Measurements from ENCODE around the gene XAGE1B. TPM values are rescaled to one million over a fixed set of nuclear protein-coding genes. Genes with fewer than 3 reads are reported as not detected.
"Not testable (repeated sequence)": the region's sequence is repeated elsewhere in the genome, so short reads cannot be mapped to it uniquely, and the experiment has no call there.

The XAGE1B gene
- polyA plus RNA-seq, 1 donor: not detected

- not testable (repeated sequence) for H3K27me3 ChIP-seq (ENCODE audit: control insufficient read depth, insufficient read depth, low read length); H3K4me3 ChIP-seq (ENCODE audit: low read length); H3K27ac ChIP-seq (ENCODE audit: low read length); DNase-seq; H3K36me3 ChIP-seq (ENCODE audit: control insufficient read depth, insufficient read depth, low read length); H3K4me1 ChIP-seq (ENCODE audit: control insufficient read depth, insufficient read depth, low read length); H3K9me3 ChIP-seq (ENCODE audit: control insufficient read depth, low read depth, low read length)
- WGBS (ENCODE audit: insufficient coverage, low lambda C conversion rate): no CpG with 5 or more reads among the region's 6 CpGs
Observed at GRCh38 chrX:52511126-52511525, 5.7 kb downstream of the XAGE1B start.

- no peak for DNase-seq
- H3K4me3 ChIP-seq (ENCODE audit: low read length): no peak overlapping the region
- no peaks in the 10 kb centered on the region for H3K4me1 ChIP-seq (ENCODE audit: control insufficient read depth, insufficient read depth, low read length)
- H3K27me3 ChIP-seq (ENCODE audit: control insufficient read depth, insufficient read depth, low read length): no peaks in the 10 kb centered on the region
- H3K27ac ChIP-seq (ENCODE audit: low read length): no peak overlapping the region
- no peaks in the 10 kb centered on the region for H3K9me3 ChIP-seq (ENCODE audit: control insufficient read depth, low read depth, low read length)
- H3K36me3 ChIP-seq (ENCODE audit: control insufficient read depth, insufficient read depth, low read length): no peaks in the 10 kb centered on the region
- WGBS (ENCODE audit: insufficient coverage, low lambda C conversion rate): 100% methylated on average over 3 of the region's 6 CpGs
Observed at GRCh38 chrX:52509916-52510315, 6.9 kb downstream of the XAGE1B start.

GRCh38 chrX:52507331-52507730 lies 9.5 kb downstream of the XAGE1B start:
- 80% methylated on average over 2 of the region's 3 CpGs for WGBS (ENCODE audit: insufficient coverage, low lambda C conversion rate)
- H3K36me3 ChIP-seq (ENCODE audit: control insufficient read depth, insufficient read depth, low read length): no peaks in the 10 kb centered on the region
- H3K4me1 ChIP-seq (ENCODE audit: control insufficient read depth, insufficient read depth, low read length): no peaks in the 10 kb centered on the region
- no peak for DNase-seq
- H3K9me3 ChIP-seq (ENCODE audit: control insufficient read depth, low read depth, low read length): no peaks in the 10 kb centered on the region
- no peaks in the 10 kb centered on the region for H3K27me3 ChIP-seq (ENCODE audit: control insufficient read depth, insufficient read depth, low read length)
- no peak overlapping the region for H3K27ac ChIP-seq (ENCODE audit: low read length)
- no peak overlapping the region for H3K4me3 ChIP-seq (ENCODE audit: low read length)

GRCh38 chrX:52504551-52504950 lies 12.3 kb downstream of the XAGE1B start:
- Histone ChIP-seq H3K27ac (ENCODE audit: low read length) (no peak overlapping the region), H3K27me3 (ENCODE audit: control insufficient read depth, insufficient read depth, low read length) (no peaks in the 10 kb centered on the region), H3K4me3 (ENCODE audit: low read length) (no peak overlapping the region), H3K4me1 (ENCODE audit: control insufficient read depth, insufficient read depth, low read length) (no peaks in the 10 kb centered on the region), H3K9me3 (ENCODE audit: control insufficient read depth, low read depth, low read length) (no peaks in the 10 kb centered on the region), H3K36me3 (ENCODE audit: control insufficient read depth, insufficient read depth, low read length) (no peaks in the 10 kb centered on the region)
- no CpG with 5 or more reads among the region's 4 CpGs for WGBS (ENCODE audit: insufficient coverage, low lambda C conversion rate)
- DNase-seq: no peak

GRCh38 chrX:52501362-52501761 lies 15.5 kb downstream of the XAGE1B start:
- not testable (repeated sequence) for H3K9me3 ChIP-seq (ENCODE audit: control insufficient read depth, low read depth, low read length); H3K4me3 ChIP-seq (ENCODE audit: low read length); DNase-seq; H3K27me3 ChIP-seq (ENCODE audit: control insufficient read depth, insufficient read depth, low read length); H3K27ac ChIP-seq (ENCODE audit: low read length); H3K4me1 ChIP-seq (ENCODE audit: control insufficient read depth, insufficient read depth, low read length); H3K36me3 ChIP-seq (ENCODE audit: control insufficient read depth, insufficient read depth, low read length)
- WGBS (ENCODE audit: insufficient coverage, low lambda C conversion rate): no CpG with 5 or more reads among the region's 6 CpGs

- WGBS (ENCODE audit: insufficient coverage, low lambda C conversion rate): no CpG with 5 or more reads among the region's 5 CpGs
- DNase-seq; H3K4me1 ChIP-seq (ENCODE audit: control insufficient read depth, insufficient read depth, low read length); H3K9me3 ChIP-seq (ENCODE audit: control insufficient read depth, low read depth, low read length); H3K27ac ChIP-seq (ENCODE audit: low read length); H3K36me3 ChIP-seq (ENCODE audit: control insufficient read depth, insufficient read depth, low read length); H3K27me3 ChIP-seq (ENCODE audit: control insufficient read depth, insufficient read depth, low read length); H3K4me3 ChIP-seq (ENCODE audit: low read length): not testable (repeated sequence)
Observed at GRCh38 chrX:52496419-52496772, 20.5 kb downstream of the XAGE1B start.

- not testable (repeated sequence) for H3K4me1 ChIP-seq (ENCODE audit: control insufficient read depth, insufficient read depth, low read length); DNase-seq; H3K27ac ChIP-seq (ENCODE audit: low read length); H3K36me3 ChIP-seq (ENCODE audit: control insufficient read depth, insufficient read depth, low read length); H3K9me3 ChIP-seq (ENCODE audit: control insufficient read depth, low read depth, low read length); H3K27me3 ChIP-seq (ENCODE audit: control insufficient read depth, insufficient read depth, low read length); H3K4me3 ChIP-seq (ENCODE audit: low read length)
- no CpG with 5 or more reads among the region's 41 CpGs for WGBS (ENCODE audit: insufficient coverage, low lambda C conversion rate)
Observed at GRCh38 chrX:52495545-52496418, 21.1 kb downstream of the XAGE1B start, which contains the start of gene XAGE1A. Gene XAGE1A, plus strand, starts transcription at chrX:52495808. Its CDS starts 1,554 bp downstream, at chrX:52497362.

- not testable (repeated sequence) for H3K27ac ChIP-seq (ENCODE audit: low read length); DNase-seq; H3K4me1 ChIP-seq (ENCODE audit: control insufficient read depth, insufficient read depth, low read length); H3K9me3 ChIP-seq (ENCODE audit: control insufficient read depth, low read depth, low read length); H3K4me3 ChIP-seq (ENCODE audit: low read length); H3K36me3 ChIP-seq (ENCODE audit: control insufficient read depth, insufficient read depth, low read length); H3K27me3 ChIP-seq (ENCODE audit: control insufficient read depth, insufficient read depth, low read length)
- WGBS (ENCODE audit: insufficient coverage, low lambda C conversion rate): no CpG with 5 or more reads among the region's 1 CpG
Observed at GRCh38 chrX:52471301-52471700, 45.6 kb downstream of the XAGE1B start.

Other genes with a start within 250 kb of the XAGE1B start
- 0.12 TPM for gene XAGE2, start 148.0 kb downstream of the XAGE1B start, polyA plus RNA-seq
- not detected for gene XAGE1A, start 21.3 kb downstream of the XAGE1B start, polyA plus RNA-seq
- gene SSX7, start 137.8 kb upstream of the XAGE1B start, polyA plus RNA-seq: not detected
- gene SSX2, start 190.1 kb upstream of the XAGE1B start, polyA plus RNA-seq: not detected
- not detected for gene SSX2B, start 234.2 kb upstream of the XAGE1B start, polyA plus RNA-seq